A549 (cell line): ENCODE measurements around the gene SUPT3H. TPM values are rescaled to one million over a fixed set of nuclear protein-coding genes. Genes with fewer than 3 reads are reported as not detected.

Experiments
- ATAC-seq, 2 experiments: fragments of 200-7000 bp in 1 of 2; fragments of >200 bp in 1 of 2; cut with Nextera tagmentation in 1 of 2; cut with Tn5 transposase in 1 of 2; 3 replicates each; pipeline versions ENCODE4 v1.8.0 to v1.9.1; 2018 to 2020; ENCODE audit warnings: mild to moderate bottlenecking in 1 of 2, moderate library complexity in 1 of 2
- CTCF ChIA-PET: fragments of 300-600 bp; sonication (Branson Sonifier 250); formaldehyde crosslinking; extraction: SDS; loops from one replicate; lab custom pipeline; 2021; ENCODE audit warnings: antibody characterized with exemption, inconsistent platforms; lab: Yijun Ruan, JAX
- POLR2A ChIA-PET: fragments of 350-600 bp; formaldehyde crosslinking; extraction: SDS; loops from one replicate; lab custom pipeline; 2021; ENCODE audit warnings: antibody characterized with exemption, inconsistent platforms; lab: Yijun Ruan, JAX
- DNase-seq, 2 experiments: peaks; one replicate each; pipeline versions ENCODE4 v3.0.0 to v3.0.0-alpha.2; 2011 to 2016; ENCODE audit warnings: low read depth in 1 of 2, low spot score in 1 of 2
- FAIRE-seq: peaks from 2 replicates; lab custom pipeline; 2011; peaks lifted over from hg19 to GRCh38; lab: Jason Lieb, UNC
- H3K27ac ChIP-seq, 2 experiments: fragments of >200 bp; sonication (Bioruptor Twin); formaldehyde crosslinking; 3 replicates each; pipeline ENCODE4 v1.5.1; 2016 to 2017
- H3K4me1 ChIP-seq: fragments of >200 bp; sonication (Bioruptor Twin); formaldehyde crosslinking; 3 replicates; pipeline ENCODE4 v1.6.1; 2016
- H3K4me2 ChIP-seq: fragments of >200 bp; sonication (Bioruptor Twin); formaldehyde crosslinking; 3 replicates; pipeline ENCODE4 v1.6.1; 2016
- H3K4me3 ChIP-seq: fragments of >200 bp; sonication (Bioruptor Twin); formaldehyde crosslinking; 3 replicates; pipeline ENCODE4 v1.5.1; 2016
- H3K9me3 ChIP-seq: fragments of >200 bp; sonication (Bioruptor Twin); formaldehyde crosslinking; 3 replicates; pipeline ENCODE4 v1.6.1; 2016
- BCL3 ChIP-seq: fragments of >200 bp; sonication (Bioruptor Twin); formaldehyde crosslinking; IDR thresholded peaks from 3 replicates; pipeline ENCODE4 v1.6.1; 2016
- CBX2 ChIP-seq: fragments of 200-600 bp; sonication (generic); IDR thresholded peaks from 2 replicates; pipeline ENCODE4 v1.6.1; 2016; ENCODE audit warnings: low read depth, mild to moderate bottlenecking, borderline replicate concordance
- CEBPB ChIP-seq, 2 experiments: fragments of >200 bp in 1 of 2; sonication (Bioruptor Twin) in 1 of 2; formaldehyde crosslinking in 1 of 2; IDR thresholded peaks; 2 replicates each; pipeline ENCODE4 v1.6.1; 2012 to 2016
- CHD4 ChIP-seq: fragments of 200-600 bp; sonication (generic); IDR thresholded peaks from 2 replicates; pipeline ENCODE4 v1.6.1; 2016; ENCODE audit warnings: antibody characterized with exemption, mild to moderate bottlenecking, borderline replicate concordance
- FOXS1 ChIP-seq: fragments of 250-450 bp; sonication (Bioruptor Pico); IDR thresholded peaks from 2 replicates; pipeline ENCODE4 v1.5.0; 2020; ENCODE audit warnings: mild to moderate bottlenecking, moderate library complexity
- GATA3 ChIP-seq: IDR thresholded peaks from 2 replicates; pipeline ENCODE4 v1.6.1; 2012; ENCODE audit warnings: borderline replicate concordance
- HDAC2 ChIP-seq: fragments of 200-600 bp; sonication (generic); IDR thresholded peaks from 2 replicates; pipeline ENCODE4 v1.6.1; 2016
- HEYL ChIP-seq: fragments of 250-450 bp; sonication (Bioruptor Pico); IDR thresholded peaks from 2 replicates; pipeline ENCODE4 v1.8.0; 2021; ENCODE audit warnings: mild to moderate bottlenecking, moderate library complexity
- HOXB13 ChIP-seq: fragments of 250-450 bp; sonication (Bioruptor Pico); IDR thresholded peaks from 2 replicates; pipeline ENCODE4 v1.5.0; 2020; ENCODE audit warnings: low read depth, mild to moderate bottlenecking, moderate library complexity
- HOXB5 ChIP-seq: fragments of 250-450 bp; sonication (Bioruptor Pico); IDR thresholded peaks from 2 replicates; pipeline ENCODE4 v1.5.0; 2020; ENCODE audit warnings: mild to moderate bottlenecking, moderate library complexity
- KDM5A ChIP-seq: fragments of 200-600 bp; sonication (generic); IDR thresholded peaks from 2 replicates; pipeline ENCODE4 v1.6.1; 2016; ENCODE audit warnings: antibody characterized with exemption, mild to moderate bottlenecking
- MAFK ChIP-seq: fragments of 450-650 bp; IDR thresholded peaks from 2 replicates; pipeline ENCODE4 v1.6.1; 2014; ENCODE audit not compliant: partially characterized antibody
- MYC ChIP-seq: IDR thresholded peaks from 2 replicates; pipeline ENCODE4 v1.6.1; 2012; ENCODE audit warnings: mild to moderate bottlenecking, inconsistent platforms, low read length, improper control_type of control experiment, borderline replicate concordance
- NFE2L2 ChIP-seq: fragments of 150-350 bp; conservative IDR thresholded peaks from 2 replicates; pipeline ENCODE4 v1.6.1; 2014; ENCODE audit warnings: low read length
- NPAS2 ChIP-seq: fragments of 250-450 bp; sonication (Bioruptor Pico); IDR thresholded peaks from 2 replicates; pipeline ENCODE4 v1.8.0; 2022; ENCODE audit warnings: mild to moderate bottlenecking, moderate library complexity, borderline replicate concordance
- NR3C1 ChIP-seq: fragments of >200 bp; sonication (Bioruptor Twin); formaldehyde crosslinking; IDR thresholded peaks from 3 replicates; pipeline ENCODE4 v1.6.1; 2017
- RARB ChIP-seq: fragments of 250-450 bp; sonication (Bioruptor Pico); IDR thresholded peaks from 2 replicates; pipeline ENCODE4 v1.8.0; 2021; ENCODE audit warnings: mild to moderate bottlenecking, moderate library complexity
- SMC3 ChIP-seq: fragments of >200 bp; sonication (Bioruptor Twin); formaldehyde crosslinking; IDR thresholded peaks from 3 replicates; pipeline ENCODE4 v1.6.1; 2018; ENCODE audit warnings: inconsistent platforms
- ZNF302 ChIP-seq: fragments of 250-450 bp; sonication (Bioruptor Pico); IDR thresholded peaks from 2 replicates; pipeline ENCODE4 v1.9.0; 2021; ENCODE audit warnings: inconsistent platforms, mild to moderate bottlenecking, moderate library complexity
- ZSCAN20 ChIP-seq: fragments of 250-450 bp; sonication (Bioruptor Pico); IDR thresholded peaks from 2 replicates; pipeline ENCODE4 v1.8.0; 2022; ENCODE audit warnings: mild to moderate bottlenecking, moderate library complexity
- WGBS: methylation state at CpG from one replicate; pipeline ENCODE4 v1.1.6; 2017; ENCODE audit errors: missing lambda C conversion rate; 5-methylcytosine and 5-hydroxymethylcytosine counted together
- polyA plus RNA-seq, 4 experiments: library from polyadenylated mRNA; depleted of rRNA in 3 of 4; stranded (reverse); fragments of >200 nt; fragmentation: RNase III in 1 of 4; extraction: RNeasy Plus Mini Kit Qiagen cat#74134 plus additional on column Dnase treatment in 1 of 4; gene quantifications; 2 replicates in 3 of 4; 3 replicates in 1 of 4; pipeline ENCODE4 v1.2.3, GENCODE V29; 2011 to 2017
- TF ChIP-seq, protein P1 (sequence below): IDR thresholded peaks from 2 replicates; pipeline ENCODE4 v1.6.1; 2012; ENCODE audit warnings: low read depth, borderline replicate concordance
- TF ChIP-seq, protein P2 (sequence below): IDR thresholded peaks from 2 replicates; pipeline ENCODE4 v1.6.1; 2012

SUPT3H gene
- polyA plus RNA-seq, 2 of the 4 experiments (the other 2 are of a cell fraction), result 4.3 to 6.2 TPM

GRCh38 chr6:45115696-45116095 is 262.0 kb downstream of the SUPT3H start:
- Histone ChIP-seq H3K4me2 (no peak overlapping the region), H3K4me3 (no peak overlapping the region), H3K9me3 (no peaks in the 10 kb centered on the region), H3K4me1 (peaks cover 3% of the 10 kb centered on the region; the same call in 1 of the 3 replicates), H3K27ac (no peak overlapping the region)
- POLR2A ChIA-PET, result no interaction called here
- FAIRE-seq (no peak), ATAC-seq (no peak), DNase-seq (peak in 1 of 2 experiments; percentile 9)
- CTCF ChIA-PET, result no interaction called here
- 46% methylated on average over 3 of the region's 3 CpGs for WGBS
- no peak for TF ChIP-seq RARB
- TF ChIP-seq, protein P1, sequence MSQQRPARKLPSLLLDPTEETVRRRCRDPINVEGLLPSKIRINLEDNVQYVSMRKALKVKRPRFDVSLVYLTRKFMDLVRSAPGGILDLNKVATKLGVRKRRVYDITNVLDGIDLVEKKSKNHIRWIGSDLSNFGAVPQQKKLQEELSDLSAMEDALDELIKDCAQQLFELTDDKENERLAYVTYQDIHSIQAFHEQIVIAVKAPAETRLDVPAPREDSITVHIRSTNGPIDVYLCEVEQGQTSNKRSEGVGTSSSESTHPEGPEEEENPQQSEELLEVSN, result no peak
- no peak for TF ChIP-seq NR3C1
- TF ChIP-seq NFE2L2, result no peak
- no peak for TF ChIP-seq CHD4
- TF ChIP-seq ZNF302 (CRISPR knock-in tag), result no peak
- TF ChIP-seq GATA3, result no peak
- TF ChIP-seq MAFK, result no peak

- ChIA-PET CTCF (no interaction called here), POLR2A (no interaction called here)
- TF ChIP-seq BCL3 (no peak), HOXB13 (CRISPR knock-in tag) (no peak), HOXB5 (no peak), NR3C1 (no peak), MYC (no peak)
- Histone ChIP-seq H3K4me3 (no peak overlapping the region), H3K4me2 (no peak overlapping the region), H3K27ac (no peak overlapping the region), H3K9me3 (no peaks in the 10 kb centered on the region), H3K4me1 (peaks cover 3% of the 10 kb centered on the region; the same call in 1 of the 3 replicates)
- DNase-seq (no peak), ATAC-seq (no peak), FAIRE-seq (no peak)
Observed at GRCh38 chr6:45112711-45113110, 265.0 kb downstream of the SUPT3H start.

DNA sequence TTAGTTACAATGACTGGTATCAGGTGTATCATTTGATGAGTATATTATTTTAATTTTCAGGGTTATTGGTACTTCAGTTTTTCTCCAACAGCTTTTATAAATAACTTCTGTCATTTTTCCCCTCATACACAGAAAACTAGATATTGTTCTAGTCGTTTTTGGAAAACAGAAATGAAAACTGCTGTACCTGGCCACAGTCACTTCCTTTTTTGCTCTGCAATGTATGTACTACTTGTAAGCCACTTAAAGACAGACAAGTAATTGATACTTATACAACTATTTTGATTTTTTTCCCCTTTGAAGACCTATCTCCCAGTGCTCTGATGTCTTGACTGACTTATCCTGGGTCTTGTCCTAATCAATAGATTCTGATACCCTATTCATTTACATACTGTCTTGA is 268.2 kb downstream of the SUPT3H start:
- Histone ChIP-seq H3K4me1 (no peaks in the 10 kb centered on the region), H3K4me2 (no peak overlapping the region), H3K9me3 (no peaks in the 10 kb centered on the region), H3K27ac (no peak overlapping the region)
- no peak for FAIRE-seq
- CTCF ChIA-PET, result no interaction called here
- WGBS, result 10% methylated on average over 1 of the region's 1 CpG
- no peak for ATAC-seq
- POLR2A ChIA-PET, result no interaction called here
- no peak for TF ChIP-seq ZSCAN20 (CRISPR knock-in tag)
- no peak for TF ChIP-seq CEBPB (IDR thresholded peaks at IDR 0.05)
- no peak for TF ChIP-seq FOXS1 (CRISPR knock-in tag)
- TF ChIP-seq HEYL (CRISPR knock-in tag), result no peak
- no peak for TF ChIP-seq NFE2L2
- no peak for TF ChIP-seq CBX2
- TF ChIP-seq, all 56 proteins: peak for 0
- H3K4me3 ChIP-seq, result no peak overlapping the region
- DNase-seq, result no peak

GRCh38 chr6:45105170-45105820 is 272.4 kb downstream of the SUPT3H start:
- TF ChIP-seq KDM5A (no peak), MYC (no peak), HDAC2 (no peak), HEYL (CRISPR knock-in tag) (no peak), NFE2L2 (no peak), CHD4 (no peak), HOXB5 (no peak), NPAS2 (CRISPR knock-in tag) (no peak), MAFK (no peak), RARB (no peak), SMC3 (no peak), CBX2 (no peak)
- TF ChIP-seq, protein P2, sequence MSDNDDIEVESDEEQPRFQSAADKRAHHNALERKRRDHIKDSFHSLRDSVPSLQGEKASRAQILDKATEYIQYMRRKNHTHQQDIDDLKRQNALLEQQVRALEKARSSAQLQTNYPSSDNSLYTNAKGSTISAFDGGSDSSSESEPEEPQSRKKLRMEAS, result no peak

More at GRCh38 chr6:45105170-45105820, 272.4 kb downstream of the SUPT3H start:
- ATAC-seq (no peak), FAIRE-seq (no peak), DNase-seq (no peak)
- ChIA-PET CTCF (no interaction called here), POLR2A (no interaction called here)
- WGBS, result 56% methylated on average over 2 of the region's 2 CpGs
- no peak overlapping the region for H3K4me3 ChIP-seq
- H3K4me2 ChIP-seq, result no peak overlapping the region
- H3K9me3 ChIP-seq, result no peaks in the 10 kb centered on the region
- H3K27ac ChIP-seq, result no peak overlapping the region
- no peaks in the 10 kb centered on the region for H3K4me1 ChIP-seq
